Esophagus mucosa (tissue), 1 donor: ENCODE results near the gene TBCEL. TPM values are rescaled to one million over a fixed set of nuclear protein-coding genes. Genes with fewer than 3 reads are reported as not detected.

Experiments
- total RNA-seq: library from RNA; stranded (reverse); gene quantifications from one replicate; pipeline ENCODE4 v1.2.4, GENCODE V29; 2023
- donor health status: DM: yes; HTN: yes; CAD: no.

Gene TBCEL
- total RNA-seq, 1 donor from 2014 or later: 5.9 TPM

Other genes with a start within 250 kb of the TBCEL start
- 0.28 TPM for gene TECTA, start 77.1 kb downstream of the TBCEL start, total RNA-seq